Stimulated activated CD8-positive, alpha-beta memory T cell treated with anti-CD3 and anti-CD28 coated beads, Interleukin-12 subunit alpha, Interleukin-12 subunit beta, amount 100 ng/mL, for 4 hours (primary cell): Measurements from ENCODE around the gene SRXN1.
A peak's percentile ranks its signal among the peaks of the same experiment; 100 is the strongest.
"Not testable (repeated sequence)": the region's sequence is repeated elsewhere in the genome, so short reads cannot be mapped to it uniquely, and the experiment has no call there.

ENCODE experiments used
- DNase-seq: peaks from one replicate; pipeline ENCODE4 v3.0.0-alpha.2; 2020; ENCODE audit warnings: low read depth

The SRXN1 gene

GRCh38 chr20:655726-656624 is 3.0 kb upstream of the SRXN1 start:
- DNase-seq: no peak

GRCh38 chr20:654417-654750 is 1.4 kb upstream of the SRXN1 start:
- DNase-seq: no peak

- no peak for DNase-seq
Measured at GRCh38 chr20:653590-654416, 803 bp upstream of the SRXN1 start.

- DNase-seq: no peak
Measured at GRCh38 chr20:652615-653109, 338 bp downstream of the SRXN1 start.

- no peak for DNase-seq
Measured at GRCh38 chr20:651713-652614, 1.0 kb downstream of the SRXN1 start.

GRCh38 chr20:650954-651353 is 2.0 kb downstream of the SRXN1 start:
- DNase-seq: no peak

- no peak for DNase-seq
Measured at GRCh38 chr20:650281-650680, 2.7 kb downstream of the SRXN1 start.

- no peak for DNase-seq
Measured at GRCh38 chr20:647479-648019, 5.5 kb downstream of the SRXN1 start.

- DNase-seq: no peak
Measured at GRCh38 chr20:646868-647233, 6.1 kb downstream of the SRXN1 start.

GRCh38 chr20:646107-646867 is 6.7 kb downstream of the SRXN1 start:
- no peak for DNase-seq

- DNase-seq: peak; percentile 29
Measured at GRCh38 chr20:645318-646106, 7.5 kb downstream of the SRXN1 start.

GRCh38 chr20:644692-645317 is 8.2 kb downstream of the SRXN1 start:
- DNase-seq: no peak

GRCh38 chr20:642398-643174 is 10.4 kb downstream of the SRXN1 start:
- DNase-seq: no peak

GRCh38 chr20:642013-642397 is 11.0 kb downstream of the SRXN1 start:
- not testable (repeated sequence) for DNase-seq

GRCh38 chr20:641516-641875 is 11.5 kb downstream of the SRXN1 start:
- no peak for DNase-seq

- DNase-seq: no peak
Measured at GRCh38 chr20:640674-641515, 12.1 kb downstream of the SRXN1 start.

GRCh38 chr20:638579-638978 is 14.4 kb downstream of the SRXN1 start:
- no peak for DNase-seq

- no peak for DNase-seq
Measured at GRCh38 chr20:637559-637958, 15.4 kb downstream of the SRXN1 start.
